Ascending aorta (tissue), 2 donors: ENCODE results near the gene YES1. TPM values are rescaled to one million over a fixed set of nuclear protein-coding genes. Genes with fewer than 3 reads are reported as not detected.

ENCODE experiments used
- DNase-seq, 2 donors: peaks; one replicate each; pipeline ENCODE4 v3.0.0-alpha.2; 2019; ENCODE audit warnings: low spot score in 2 of 2
- H3K27ac ChIP-seq, 2 donors: fragments of 200-600 bp; sonication (generic); one replicate each; pipeline ENCODE4 v1.5.1; 2016 to 2017; ENCODE audit warnings: mild to moderate bottlenecking in 1 of 2
- H3K27me3 ChIP-seq: fragments of 200-600 bp; sonication (generic); one replicate; pipeline ENCODE4 v1.5.1; 2017
- H3K36me3 ChIP-seq, 2 donors: fragments of 200-600 bp; sonication (generic); one replicate each; pipeline ENCODE4 v1.5.1; 2016
- H3K4me1 ChIP-seq, 2 donors: fragments of 200-600 bp; sonication (generic); one replicate each; pipeline ENCODE4 v1.5.1; 2016 to 2017; ENCODE audit warnings: mild to moderate bottlenecking in 1 of 2
- H3K4me3 ChIP-seq, 2 donors: fragments of 200-600 bp; sonication (generic); one replicate each; pipeline ENCODE4 v1.5.1; 2016 to 2017; ENCODE audit warnings: mild to moderate bottlenecking in 1 of 2
- H3K9me3 ChIP-seq, 2 donors: fragments of 200-600 bp; sonication (generic); one replicate each; pipeline ENCODE4 v1.5.1; 2016
- CTCF ChIP-seq, 3 experiments: fragments of 200-600 bp in 2 of 3; fragments of 450-650 bp in 1 of 3; sonication (generic) in 2 of 3; IDR thresholded peaks; one replicate each; pipeline ENCODE4 v1.5.1; 2016 to 2019; ENCODE audit warnings: antibody characterized with exemption in 3 of 3, mild to moderate bottlenecking in 1 of 3, moderate library complexity in 1 of 3
- intact Hi-C: fragments of 100-400 bp; cut with DNase I; formaldehyde crosslinking; loops from one replicate; pipeline ENCODE4 v1.15.1; 2023
- total RNA-seq: library from RNA; depleted of rRNA; stranded (reverse); fragments of >200 nt; gene quantifications from one replicate; pipeline ENCODE4 v1.1.0, GENCODE V29; 2016

YES1 gene
- total RNA-seq, 1 donor from 2014 or later: 30.5 TPM

- DNase-seq: no peak
- Histone ChIP-seq H3K36me3 (peaks cover 0 to 11% of the 10 kb centered on the region in 2 donors), H3K27ac (no peak overlapping the region), H3K9me3 (no peaks in the 10 kb centered on the region), H3K4me3 (no peak overlapping the region), H3K4me1 (no peaks in the 10 kb centered on the region), H3K27me3 (no peaks in the 10 kb centered on the region)
- no peak for TF ChIP-seq CTCF (IDR thresholded peaks at IDR 0.05)
- intact Hi-C loops: no loop called here
These were observed 86.4 kb downstream of the YES1 start for GRCh38 chr18:725646-726045.

- DNase-seq: no peak
These were observed 88.4 kb downstream of the YES1 start for GRCh38 chr18:723541-724080.

GRCh38 chr18:717003-717402 lies 95.0 kb downstream of the YES1 start:
- no peak overlapping the region for H3K27ac ChIP-seq
- intact Hi-C loops: no loop called here
- H3K27me3 ChIP-seq: no peaks in the 10 kb centered on the region
- H3K4me1 ChIP-seq: no peaks in the 10 kb centered on the region
- no peak overlapping the region for H3K4me3 ChIP-seq
- H3K36me3 ChIP-seq: no peaks in the 10 kb centered on the region
- H3K9me3 ChIP-seq: no peaks in the 10 kb centered on the region
- no peak for DNase-seq
- TF ChIP-seq CTCF (IDR thresholded peaks at IDR 0.05): no peak

More at GRCh38 chr18:723541-724080, 88.4 kb downstream of the YES1 start:
- Histone ChIP-seq H3K4me3 (no peak overlapping the region), H3K27me3 (no peaks in the 10 kb centered on the region), H3K27ac (no peak overlapping the region), H3K9me3 (no peaks in the 10 kb centered on the region), H3K36me3 (peaks cover 0 to 5% of the 10 kb centered on the region in 2 donors), H3K4me1 (no peaks in the 10 kb centered on the region)
- intact Hi-C loops: no loop called here
- no peak for TF ChIP-seq CTCF (IDR thresholded peaks at IDR 0.05)

- Histone ChIP-seq H3K4me3 (no peak overlapping the region), H3K9me3 (no peaks in the 10 kb centered on the region), H3K4me1 (no peaks in the 10 kb centered on the region), H3K27ac (no peak overlapping the region), H3K27me3 (no peaks in the 10 kb centered on the region), H3K36me3 (no peaks in the 10 kb centered on the region)
- intact Hi-C loops: no loop called here
- no peak for DNase-seq
- TF ChIP-seq CTCF (IDR thresholded peaks at IDR 0.05): no peak
These were observed 96.4 kb downstream of the YES1 start for GRCh38 chr18:715626-716025.

- Histone ChIP-seq H3K4me1 (no peaks in the 10 kb centered on the region), H3K9me3 (no peaks in the 10 kb centered on the region), H3K36me3 (no peaks in the 10 kb centered on the region), H3K4me3 (peak overlapping the region in 1 of 2 donors; percentile 97), H3K27me3 (no peaks in the 10 kb centered on the region), H3K27ac (peak overlapping the region; percentile 74 to 82)
- intact Hi-C loops: loop anchor here (2.0 to 5.0 kb wide), 4 partner anchors 100 to 1944 kb away; partner anchors contain the start of genes SMCHD1, THOC1, USP14 and YES1
- DNase-seq: no peak
- no peak for TF ChIP-seq CTCF (IDR thresholded peaks at IDR 0.05)
These were observed 98.9 kb downstream of the YES1 start for GRCh38 chr18:713135-713490.
